HepG2 (cell line): ENCODE measurements around the gene ZNF22. TPM values are rescaled to one million over a fixed set of nuclear protein-coding genes. Genes with fewer than 3 reads are reported as not detected.
A peak's percentile ranks its signal among the peaks of the same experiment; 100 is the strongest.

Source experiments
- ATAC-seq: fragments of 200-7000 bp; cut with Tn5 transposase; 3 replicates; pipeline ENCODE4 v1.9.1; 2020; ENCODE audit warnings: mild to moderate bottlenecking, moderate library complexity
- BruUV-seq: library from RNA; stranded (reverse); fragments of 400-500 nt; replicated peaks from 2 replicates; lab custom pipeline; 2021; lab: Mats Ljungman, UMichigan
- CTCF ChIA-PET: fragments of 300-600 bp; formaldehyde crosslinking; extraction: SDS; loops from one replicate; lab custom pipeline; 2021; ENCODE audit warnings: low total read pairs, inconsistent platforms, low intra/inter-chr PET ratio; lab: Yijun Ruan, JAX
- POLR2A ChIA-PET: fragments of 350-600 bp; sonication (Branson Sonifier 250); formaldehyde crosslinking; loops from one replicate; lab custom pipeline; 2020; ENCODE audit warnings: antibody characterized with exemption, inconsistent platforms; lab: Yijun Ruan, JAX
- DNase-seq: peaks from one replicate; pipeline ENCODE4 v3.0.0-alpha.2; 2015; ENCODE audit warnings: low spot score
- FAIRE-seq: peaks from 3 replicates; lab custom pipeline; 2011; peaks lifted over from hg19 to GRCh38; lab: Jason Lieb, UNC
- H2AFZ ChIP-seq: one replicate; pipeline ENCODE4 v1.6.1; 2011; ENCODE audit warnings: low read length, inconsistent platforms
- H3K27ac ChIP-seq: fragments of 300-600 bp; 3 replicates; pipeline ENCODE4 v1.8.0; 2011; ENCODE audit warnings: mixed run types, mild to moderate bottlenecking, mixed read lengths, low read length, inconsistent platforms; ENCODE audit not compliant: insufficient read depth; ENCODE audit errors: extremely low read length
- H3K27me3 ChIP-seq, 2 experiments: fragments of 200-600 bp in 1 of 2; 2 replicates in 1 of 2; 3 replicates in 1 of 2; pipeline versions ENCODE4 v1.6.0 to v1.8.0; 2011; ENCODE audit warnings: low read length in 2 of 2, mild to moderate bottlenecking in 2 of 2, moderate library complexity in 2 of 2, inconsistent platforms in 1 of 2; ENCODE audit not compliant: insufficient read depth in 2 of 2, control insufficient read depth in 1 of 2
- H3K36me3 ChIP-seq, 2 experiments: fragments of 200-600 bp in 1 of 2; replicated peaks in 1 of 2; 2 replicates in 1 of 2; 3 replicates in 1 of 2; pipeline versions ENCODE4 v1.5.1 to v1.8.0; 2011; ENCODE audit warnings: low read length in 2 of 2, inconsistent platforms in 1 of 2; ENCODE audit not compliant: insufficient read depth in 2 of 2, control insufficient read depth in 1 of 2
- H3K4me1 ChIP-seq: 2 replicates; pipeline ENCODE4 v1.5.1; 2012; ENCODE audit warnings: low read length, inconsistent platforms; ENCODE audit not compliant: insufficient read depth
- H3K4me2 ChIP-seq: 2 replicates; pipeline ENCODE4 v1.6.0; 2011; ENCODE audit warnings: low read depth, low read length, inconsistent platforms
- H3K4me3 ChIP-seq, 3 experiments: fragments of 200-600 bp in 1 of 3; sonication (generic), shearing (Covaris generic) in 1 of 3; replicated peaks in 1 of 3; 2 replicates each; pipeline ENCODE4 v1.5.1; 2011 to 2016; ENCODE audit warnings: low read length in 3 of 3, inconsistent platforms in 2 of 3, low read depth in 2 of 3, mild to moderate bottlenecking in 2 of 3, control low read depth in 1 of 3, mixed read lengths in 1 of 3; ENCODE audit not compliant: insufficient read depth in 1 of 3
- H3K79me2 ChIP-seq: one replicate; pipeline ENCODE4 v1.6.1; 2011; ENCODE audit warnings: low read length, inconsistent platforms; ENCODE audit not compliant: insufficient read depth
- H3K9ac ChIP-seq: 2 replicates; pipeline ENCODE4 v1.6.0; 2011; ENCODE audit warnings: mild to moderate bottlenecking, low read depth, low read length, inconsistent platforms; ENCODE audit not compliant: insufficient read depth
- H3K9me3 ChIP-seq: 2 replicates; pipeline ENCODE4 v1.5.1; 2012; ENCODE audit warnings: mild to moderate bottlenecking, low read length
- H4K20me1 ChIP-seq: 2 replicates; pipeline ENCODE4 v1.6.0; 2011; ENCODE audit warnings: inconsistent platforms, mild to moderate bottlenecking, low read length, moderate library complexity; ENCODE audit not compliant: insufficient read depth
- HDAC2 ChIP-seq: sonication (generic); formaldehyde crosslinking; IDR thresholded peaks from 2 replicates; pipeline ENCODE4 v1.4.0; 2020; ENCODE audit warnings: missing genetic modification reagents
- SOX6 ChIP-seq, 2 experiments: fragments of 450-650 bp in 1 of 2; sonication (generic) in 1 of 2; formaldehyde crosslinking in 1 of 2; IDR thresholded peaks; 2 replicates each; pipeline versions ENCODE4 v1.4.0 to v1.6.1; 2017 to 2020; ENCODE audit warnings: antibody characterized with exemption in 1 of 2, mild to moderate bottlenecking in 1 of 2, missing genetic modification reagents in 1 of 2
- SRF ChIP-seq: IDR thresholded peaks from 2 replicates; pipeline ENCODE4 v1.6.1; 2011; ENCODE audit warnings: mild to moderate bottlenecking, low read depth, low read length, moderate library complexity
- ZNF235 ChIP-seq: sonication (generic); formaldehyde crosslinking; IDR thresholded peaks from 2 replicates; pipeline ENCODE4 v1.8.1; 2023; ENCODE audit warnings: mild to moderate bottlenecking, missing genetic modification reagents, borderline replicate concordance
- ZNF280D ChIP-seq: sonication (generic); formaldehyde crosslinking; IDR thresholded peaks from 2 replicates; pipeline ENCODE4 v1.5.1; 2020; ENCODE audit warnings: mild to moderate bottlenecking, missing genetic modification reagents
- ZNF382 ChIP-seq: sonication (generic); formaldehyde crosslinking; IDR thresholded peaks from 2 replicates; pipeline ENCODE4 v1.5.0; 2020; ENCODE audit warnings: missing genetic modification reagents, mild to moderate bottlenecking, borderline replicate concordance
- ZNF780A ChIP-seq: sonication (generic); formaldehyde crosslinking; IDR thresholded peaks from 2 replicates; pipeline ENCODE4 v1.8.0; 2022; ENCODE audit warnings: mild to moderate bottlenecking, missing genetic modification reagents, moderate library complexity
- WGBS: methylation state at CpG from one replicate; pipeline ENCODE4 v1.1.6; 2017; ENCODE audit warnings: low lambda C conversion rate; 5-methylcytosine and 5-hydroxymethylcytosine counted together
- in situ Hi-C: cut with HindIII; loops from 2 replicates; pipeline ENCODE4 v1.10.0; 2017; ENCODE audit warnings: low pct_unique_long_range_greater_than_20kb; ENCODE audit not compliant: extremely low pct_ligation_motif_present
- intact Hi-C: fragments of 100-400 bp; cut with micrococcal nuclease; formaldehyde crosslinking; loops from one replicate; pipeline ENCODE4 v1.10.0; 2022; ENCODE audit not compliant: unreplicated experiment
- polyA plus RNA-seq, 8 experiments: library from polyadenylated mRNA; depleted of rRNA in 3 of 8; stranded (reverse) in 7 of 8; unstranded in 1 of 8; fragments of >200 nt; fragmentation: Illumina TruSeq in 4 of 8; extraction: Trizol in 4 of 8; gene quantifications; 2 replicates each; pipeline versions ENCODE4 v1.2.1 to v1.2.3, GENCODE V29; 2011 to 2016; ENCODE audit warnings: low read depth in 4 of 8, missing spikeins in 1 of 8, mixed read lengths in 1 of 8; ENCODE audit not compliant: insufficient read depth in 1 of 8
- total RNA-seq, 5 experiments: library from RNA; depleted of rRNA; stranded (reverse); fragments of >200 nt; fragmentation: Illumina TruSeq; extraction: Trizol; gene quantifications; 2 replicates each; pipeline ENCODE4 v1.2.3, GENCODE V29; 2016; ENCODE audit warnings: low read depth in 1 of 5

ZNF22 gene
- total and polyA plus RNA-seq, 2 of the 13 experiments (the other 11 are each of a cell fraction or from before 2014, with no cell fraction given) = 0.40 to 1.3 TPM

- TF ChIP-seq SOX6 (IDR thresholded peaks at IDR 0.05) (no peak), SOX6 (CRISPR knock-in tag; IDR thresholded peaks at IDR 0.05) (peak; percentile 1; the same call in 1 of the 2 replicates), ZNF235 (CRISPR knock-in tag) (peak; percentile 41; the same call in 1 of the 2 replicates)
Measured at GRCh38 chr10:44990965-44991364, 9.8 kb upstream of the ZNF22 start (continued).

- BruUV-seq = no TSS peak
- H3K79me2 ChIP-seq = no peaks in the 10 kb centered on the region
- no peaks in the 10 kb centered on the region for H3K27me3 ChIP-seq
- H3K4me3 ChIP-seq = no peak overlapping the region
- H3K4me1 ChIP-seq = peaks cover 79% of the 10 kb centered on the region
- ChIA-PET POLR2A (interaction anchor here (2.8 to 12.0 kb wide), 2 partner anchors 10 to 28 kb away, joined by 9 to 863 read pairs; partner anchors contain the start of gene DEPP1), CTCF (interaction anchor here (2.2 kb wide), 1 partner anchor 59 kb away, joined by 16 read pairs; no protein-coding TSS in a partner anchor)
- no peaks in the 10 kb centered on the region for H4K20me1 ChIP-seq
- FAIRE-seq = no peak
- no peak for ATAC-seq
- peak overlapping the region; percentile 55 for H3K27ac ChIP-seq
- H3K9me3 ChIP-seq = no peaks in the 10 kb centered on the region
- H3K9ac ChIP-seq = no peak overlapping the region; the same call in 1 of the 2 replicates
- in situ Hi-C loops = no loop called here
- WGBS = 93% methylated on average over 5 of the region's 5 CpGs
- no peak overlapping the region for H3K4me2 ChIP-seq
- no peak for DNase-seq
- intact Hi-C loops = loop anchor here (5.0 kb wide), 1 partner anchor 59 kb away; no protein-coding TSS in a partner anchor
- no peak overlapping the region for H2AFZ ChIP-seq
- H3K36me3 ChIP-seq = peaks cover 14 to 32% of the 10 kb centered on the region in 2 experiments; a peak in 4 of 5 replicates
- TF ChIP-seq ZNF780A (CRISPR knock-in tag) (no peak), SRF (no peak), HDAC2 (no peak), ZNF382 (CRISPR knock-in tag) (no peak), ZNF280D (no peak)
Measured at GRCh38 chr10:44991571-44991970, 9.2 kb upstream of the ZNF22 start.
